ENCODE measurements around the gene ZNRF1. TPM values are rescaled to one million over a fixed set of nuclear protein-coding genes. Genes with fewer than 3 reads are reported as not detected.
"Not testable (repeated sequence)": the region's sequence is repeated elsewhere in the genome, so short reads cannot be mapped to it uniquely, and the experiment has no call there.

The ZNRF1 gene
- total RNA-seq, 1 donor from 2014 or later = 31.3 TPM

- no peak for DNase-seq (ENCODE audit: low read depth)
- Histone ChIP-seq H3K27me3 (ENCODE audit: control insufficient read depth, insufficient read depth, low read length) (no peaks in the 10 kb centered on the region), H3K36me3 (ENCODE audit: control insufficient read depth, insufficient read depth, low read length) (no peaks in the 10 kb centered on the region), H3K4me3 (ENCODE audit: low read depth, low read length) (no peak overlapping the region)
- TF ChIP-seq CTCF (IDR thresholded peaks at IDR 0.05; ENCODE audit: insufficient read depth, low read length, poor library complexity, severe bottlenecking) = no peak
Measured at GRCh38 chr16:75087375-75087979, 88.7 kb downstream of the ZNRF1 start.

GRCh38 chr16:75088216-75088615 lies 89.4 kb downstream of the ZNRF1 start:
- no peak for TF ChIP-seq CTCF (IDR thresholded peaks at IDR 0.05; ENCODE audit: insufficient read depth, low read length, poor library complexity, severe bottlenecking)
- no peak for DNase-seq (ENCODE audit: low read depth)
- Histone ChIP-seq H3K4me3 (ENCODE audit: low read depth, low read length) (no peak overlapping the region), H3K36me3 (ENCODE audit: control insufficient read depth, insufficient read depth, low read length) (no peaks in the 10 kb centered on the region), H3K27me3 (ENCODE audit: control insufficient read depth, insufficient read depth, low read length) (no peaks in the 10 kb centered on the region)

GRCh38 chr16:75088934-75089333 lies 90.1 kb downstream of the ZNRF1 start:
- DNase-seq (ENCODE audit: low read depth) = no peak
- no peaks in the 10 kb centered on the region for H3K27me3 ChIP-seq (ENCODE audit: control insufficient read depth, insufficient read depth, low read length)
- no peaks in the 10 kb centered on the region for H3K36me3 ChIP-seq (ENCODE audit: control insufficient read depth, insufficient read depth, low read length)
- H3K4me3 ChIP-seq (ENCODE audit: low read depth, low read length) = no peak overlapping the region
- no peak for TF ChIP-seq CTCF (IDR thresholded peaks at IDR 0.05; ENCODE audit: insufficient read depth, low read length, poor library complexity, severe bottlenecking)

GRCh38 chr16:75089486-75090202 lies 90.8 kb downstream of the ZNRF1 start:
- DNase-seq (ENCODE audit: low read depth) = no peak
- Histone ChIP-seq H3K27me3 (ENCODE audit: control insufficient read depth, insufficient read depth, low read length) (no peaks in the 10 kb centered on the region), H3K4me3 (ENCODE audit: low read depth, low read length) (no peak overlapping the region), H3K36me3 (ENCODE audit: control insufficient read depth, insufficient read depth, low read length) (peaks cover 1% of the 10 kb centered on the region)
- TF ChIP-seq CTCF (IDR thresholded peaks at IDR 0.05; ENCODE audit: insufficient read depth, low read length, poor library complexity, severe bottlenecking) = no peak

- H3K4me3 ChIP-seq (ENCODE audit: low read depth, low read length); H3K36me3 ChIP-seq (ENCODE audit: control insufficient read depth, insufficient read depth, low read length); DNase-seq (ENCODE audit: low read depth); H3K27me3 ChIP-seq (ENCODE audit: control insufficient read depth, insufficient read depth, low read length): not testable (repeated sequence)
Measured at GRCh38 chr16:75090899-75091298, 92.1 kb downstream of the ZNRF1 start.

- not testable (repeated sequence) for H3K4me3 ChIP-seq (ENCODE audit: low read depth, low read length); H3K36me3 ChIP-seq (ENCODE audit: control insufficient read depth, insufficient read depth, low read length); DNase-seq (ENCODE audit: low read depth); H3K27me3 ChIP-seq (ENCODE audit: control insufficient read depth, insufficient read depth, low read length)
Measured at GRCh38 chr16:75091619-75092018, 92.8 kb downstream of the ZNRF1 start.

- peaks cover 1% of the 10 kb centered on the region for H3K36me3 ChIP-seq (ENCODE audit: control insufficient read depth, insufficient read depth, low read length)
- no peaks in the 10 kb centered on the region for H3K27me3 ChIP-seq (ENCODE audit: control insufficient read depth, insufficient read depth, low read length)
- TF ChIP-seq CTCF (IDR thresholded peaks at IDR 0.05; ENCODE audit: insufficient read depth, low read length, poor library complexity, severe bottlenecking) = no peak
- DNase-seq (ENCODE audit: low read depth) = no peak
- H3K4me3 ChIP-seq (ENCODE audit: low read depth, low read length) = no peak overlapping the region
Measured at GRCh38 chr16:75092777-75093176, 94.0 kb downstream of the ZNRF1 start.

Measured in kidney epithelial cell (primary cell).